ENCODE measurements around the gene PPM1J.
A peak's percentile ranks its signal among the peaks of the same experiment; 100 is the strongest.

Gene PPM1J

DNA sequence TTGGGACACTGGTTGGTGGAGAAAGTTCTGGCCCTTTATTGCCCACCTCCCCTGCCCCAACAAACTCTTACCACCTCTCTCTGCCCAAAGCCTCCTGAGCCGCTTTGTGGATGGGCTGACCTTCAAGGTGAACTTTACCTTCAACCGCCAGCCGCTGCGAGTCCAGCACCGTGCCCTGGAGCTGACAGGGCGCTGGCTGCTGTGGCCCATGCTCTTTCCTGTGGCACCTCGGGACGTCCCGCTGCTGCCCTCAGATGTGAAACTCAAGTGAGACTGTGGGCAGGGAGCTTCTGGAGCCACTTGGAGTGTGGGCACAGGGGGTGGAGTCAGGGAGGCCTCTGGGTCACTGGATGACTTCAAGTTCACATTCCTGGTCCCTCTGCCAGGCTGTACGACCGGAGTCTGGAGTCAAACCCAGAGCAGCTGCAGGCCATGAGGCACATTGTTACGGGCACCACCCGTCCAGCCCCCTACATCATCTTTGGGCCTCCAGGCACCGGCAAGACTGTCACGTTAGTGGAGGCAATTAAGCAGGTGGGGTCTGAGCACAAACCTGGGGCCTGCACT lies 20.7 kb downstream of the PPM1J start:
- DNase-seq (ENCODE audit: low read depth, low spot score): no peak
- H3K4me3 ChIP-seq (ENCODE audit: low read length): no peak overlapping the region

GRCh38 chr1:112693821-112694220 lies 21.3 kb downstream of the PPM1J start:
- no peak for DNase-seq (ENCODE audit: low read depth, low spot score)
- no peak overlapping the region for H3K4me3 ChIP-seq (ENCODE audit: low read length)

DNA sequence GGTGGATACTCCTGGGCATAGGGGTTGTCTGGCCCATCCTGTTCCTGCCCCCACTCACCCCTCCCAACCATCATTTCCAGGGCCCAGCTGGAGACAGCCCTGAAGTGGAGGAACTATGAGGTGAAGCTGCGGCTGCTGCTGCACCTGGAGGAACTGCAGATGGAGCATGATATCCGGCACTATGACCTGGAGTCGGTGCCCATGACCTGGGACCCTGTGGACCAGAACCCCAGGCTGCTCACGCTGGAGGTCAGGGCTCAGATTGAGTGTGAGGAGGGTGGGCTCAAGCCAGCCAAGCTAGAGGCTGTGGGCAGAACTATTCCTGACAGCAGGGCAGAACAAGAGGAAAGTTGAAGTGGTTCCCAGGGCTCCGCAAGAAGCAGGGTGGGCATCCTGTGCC lies 22.5 kb downstream of the PPM1J start:
- no peak for DNase-seq (ENCODE audit: low read depth, low spot score)
- H3K4me3 ChIP-seq (ENCODE audit: low read length): no peak overlapping the region

GRCh38 chr1:112689842-112690237 lies 25.3 kb downstream of the PPM1J start:
- H3K4me3 ChIP-seq (ENCODE audit: low read length): no peak overlapping the region
- DNase-seq (ENCODE audit: low read depth, low spot score): no peak

- DNase-seq (ENCODE audit: low read depth, low spot score): no peak
- no peak overlapping the region for H3K4me3 ChIP-seq (ENCODE audit: low read length)
Measured at GRCh38 chr1:112689196-112689841, 25.8 kb downstream of the PPM1J start.

DNA sequence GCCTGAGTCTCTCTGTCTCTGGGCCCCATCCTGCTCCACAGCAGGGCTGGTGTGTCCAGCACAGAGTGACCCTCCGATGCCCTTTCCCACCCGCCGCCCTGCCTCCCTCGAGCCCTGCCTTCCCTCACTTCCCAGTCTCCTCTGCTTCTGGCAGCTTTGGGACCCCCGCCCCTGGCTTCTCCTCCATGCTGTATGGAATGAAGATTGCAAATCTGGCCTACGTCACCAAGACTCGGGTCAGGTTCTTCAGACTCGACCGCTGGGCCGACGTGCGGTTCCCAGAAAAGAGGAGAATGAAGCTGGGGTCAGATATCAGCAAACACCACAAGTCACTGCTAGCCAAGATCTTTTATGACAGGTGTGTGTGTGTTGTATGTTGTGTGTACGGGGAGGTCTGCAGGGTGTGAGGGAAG lies 26.3 kb downstream of the PPM1J start:
- no peak overlapping the region for H3K4me3 ChIP-seq (ENCODE audit: low read length)
- no peak for DNase-seq (ENCODE audit: low read depth, low spot score)

GRCh38 chr1:112687785-112688496 lies 27.2 kb downstream of the PPM1J start:
- H3K4me3 ChIP-seq (ENCODE audit: low read length): no peak overlapping the region
- DNase-seq (ENCODE audit: low read depth, low spot score): no peak

DNA sequence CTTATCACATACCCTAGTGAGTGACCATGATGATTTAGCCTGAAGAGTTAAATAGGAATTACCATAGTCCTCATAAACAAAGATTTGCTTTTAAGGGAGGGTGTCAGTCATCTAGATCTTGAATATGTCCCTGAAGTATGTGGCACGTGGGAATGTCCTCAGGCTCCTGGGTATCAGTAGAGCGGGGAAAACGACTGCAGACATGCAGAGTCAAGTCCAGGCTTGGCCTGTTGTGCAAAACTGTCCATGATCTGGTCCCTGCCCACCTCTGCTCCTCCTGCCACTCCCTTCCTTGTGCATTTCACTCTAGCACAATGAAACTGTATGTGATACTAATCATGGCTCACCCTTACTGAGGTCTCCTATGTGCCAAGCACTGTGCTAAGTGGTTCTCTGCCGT lies 27.8 kb downstream of the PPM1J start:
- DNase-seq (ENCODE audit: low read depth, low spot score): no peak
- H3K4me3 ChIP-seq (ENCODE audit: low read length): no peak overlapping the region

GRCh38 chr1:112686835-112687234 lies 28.3 kb downstream of the PPM1J start:
- DNase-seq (ENCODE audit: low read depth, low spot score): no peak
- no peak overlapping the region for H3K4me3 ChIP-seq (ENCODE audit: low read length)

GRCh38 chr1:112686417-112686816 lies 28.7 kb downstream of the PPM1J start:
- no peak for DNase-seq (ENCODE audit: low read depth, low spot score)

GRCh38 chr1:112685913-112686312 lies 29.2 kb downstream of the PPM1J start:
- H3K4me3 ChIP-seq (ENCODE audit: low read length): no peak overlapping the region
- DNase-seq (ENCODE audit: low read depth, low spot score): no peak

More at GRCh38 chr1:112686417-112686816, 28.7 kb downstream of the PPM1J start:
- H3K4me3 ChIP-seq (ENCODE audit: low read length): no peak overlapping the region

DNA sequence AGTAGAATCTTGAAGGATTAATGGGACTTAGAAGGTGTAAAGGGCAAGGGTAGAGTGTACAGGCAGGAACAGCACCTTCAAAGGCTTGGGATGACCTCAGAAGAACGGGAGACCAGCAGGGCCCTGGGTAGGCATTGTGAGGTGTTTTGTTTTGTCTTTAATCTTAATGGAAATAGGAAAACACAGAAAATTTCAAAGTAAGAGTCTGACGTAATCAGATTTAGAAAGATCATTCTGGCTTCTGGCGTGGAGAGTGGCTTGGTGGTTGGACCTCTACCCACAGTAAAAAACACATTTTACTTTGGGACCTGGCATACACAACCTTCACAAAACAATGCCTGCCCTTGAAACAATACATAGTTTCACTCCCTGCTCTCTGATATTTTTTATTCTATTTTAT lies 36.5 kb downstream of the PPM1J start:
- H3K4me3 ChIP-seq (ENCODE audit: low read length): no peak overlapping the region
- DNase-seq (ENCODE audit: low read depth, low spot score): no peak

DNA sequence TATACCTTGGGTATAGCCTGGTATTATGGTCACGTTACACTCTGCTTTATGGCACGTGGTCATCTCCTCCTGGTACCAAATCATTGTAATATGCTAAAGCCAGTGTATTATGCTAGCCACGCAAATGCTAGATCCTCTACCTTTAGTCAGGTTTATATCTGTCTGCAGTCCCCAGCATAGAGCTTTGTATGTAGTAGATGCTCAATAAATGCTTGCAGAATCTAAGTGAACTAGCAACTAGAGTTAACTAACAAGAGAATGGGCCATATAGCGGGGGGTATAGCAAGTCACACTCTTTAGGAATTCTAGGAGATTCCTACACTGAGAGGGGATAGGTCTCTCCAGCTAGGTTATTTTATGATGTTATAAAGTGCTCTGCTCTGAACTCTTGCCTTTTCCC lies 37.6 kb downstream of the PPM1J start:
- DNase-seq (ENCODE audit: low read depth, low spot score): no peak
- H3K4me3 ChIP-seq (ENCODE audit: low read length): no peak overlapping the region

DNA sequence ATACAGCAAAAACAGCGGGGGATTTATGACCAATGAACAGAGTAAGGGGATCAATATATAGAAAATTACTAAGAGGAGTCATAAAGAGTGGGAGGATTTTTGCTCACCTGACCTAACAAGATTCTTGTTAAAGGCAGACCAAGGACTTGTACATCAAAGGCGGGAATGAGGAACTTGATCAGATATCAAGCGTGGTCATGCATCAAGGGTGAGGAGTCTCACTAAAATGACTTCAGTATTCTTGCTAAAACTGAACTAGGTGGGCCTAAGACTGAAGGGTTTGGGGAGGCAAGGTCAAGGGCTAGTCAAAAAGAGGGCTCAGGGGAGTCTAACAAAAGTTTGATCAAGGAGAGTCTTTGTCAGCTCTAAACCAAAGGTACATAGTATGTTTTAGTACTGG lies 38.6 kb downstream of the PPM1J start:
- H3K4me3 ChIP-seq (ENCODE audit: low read length): no peak overlapping the region
- DNase-seq (ENCODE audit: low read depth, low spot score): no peak

GRCh38 chr1:112675728-112676381 lies 39.3 kb downstream of the PPM1J start:
- H3K4me3 ChIP-seq (ENCODE audit: low read length): peak overlapping the region; percentile 81
- peak; percentile 41 for DNase-seq (ENCODE audit: low read depth, low spot score)

GRCh38 chr1:112674986-112675727 lies 40.0 kb downstream of the PPM1J start:
- H3K4me3 ChIP-seq (ENCODE audit: low read length): peak overlapping the region; percentile 81
- peak; percentile 20 for DNase-seq (ENCODE audit: low read depth, low spot score)

DNA sequence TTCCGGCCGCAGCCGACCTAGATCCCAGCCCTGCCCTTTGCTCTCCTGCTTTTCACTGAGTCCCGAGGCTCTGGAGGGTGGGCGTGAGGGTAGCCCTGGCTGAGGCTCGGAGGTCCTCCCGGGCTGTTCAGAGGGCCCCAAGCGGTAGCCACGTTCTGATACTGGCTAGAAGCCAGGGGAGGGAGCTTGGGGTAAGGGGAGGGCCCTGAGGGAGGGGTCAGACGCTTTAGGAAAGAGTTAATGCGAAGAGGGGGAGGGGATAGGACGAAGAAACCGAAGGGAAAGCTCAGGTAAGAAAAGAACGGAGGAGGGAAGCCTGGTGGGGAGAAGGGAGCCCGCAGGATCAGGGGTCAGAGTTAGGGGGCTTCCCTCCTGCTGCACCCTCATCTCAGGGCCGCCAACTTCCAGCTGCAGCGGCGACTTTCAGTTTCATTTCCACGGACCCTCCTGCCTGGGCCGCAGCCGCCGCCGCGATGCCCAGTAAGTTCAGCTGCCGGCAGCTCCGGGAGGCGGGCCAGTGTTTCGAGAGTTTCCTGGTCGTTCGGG lies 40.6 kb downstream of the PPM1J start, which contains the start of gene MOV10:
Gene MOV10 (plus strand): TSS at position 220 of the 546 bp plus-strand sequence. CDS start 254 bp downstream, at position 474.
- peak within 1 kb of the TSS; percentile 81 for H3K4me3 ChIP-seq (ENCODE audit: low read length)
- DNase-seq (ENCODE audit: low read depth, low spot score): peak; percentile 72

DNA sequence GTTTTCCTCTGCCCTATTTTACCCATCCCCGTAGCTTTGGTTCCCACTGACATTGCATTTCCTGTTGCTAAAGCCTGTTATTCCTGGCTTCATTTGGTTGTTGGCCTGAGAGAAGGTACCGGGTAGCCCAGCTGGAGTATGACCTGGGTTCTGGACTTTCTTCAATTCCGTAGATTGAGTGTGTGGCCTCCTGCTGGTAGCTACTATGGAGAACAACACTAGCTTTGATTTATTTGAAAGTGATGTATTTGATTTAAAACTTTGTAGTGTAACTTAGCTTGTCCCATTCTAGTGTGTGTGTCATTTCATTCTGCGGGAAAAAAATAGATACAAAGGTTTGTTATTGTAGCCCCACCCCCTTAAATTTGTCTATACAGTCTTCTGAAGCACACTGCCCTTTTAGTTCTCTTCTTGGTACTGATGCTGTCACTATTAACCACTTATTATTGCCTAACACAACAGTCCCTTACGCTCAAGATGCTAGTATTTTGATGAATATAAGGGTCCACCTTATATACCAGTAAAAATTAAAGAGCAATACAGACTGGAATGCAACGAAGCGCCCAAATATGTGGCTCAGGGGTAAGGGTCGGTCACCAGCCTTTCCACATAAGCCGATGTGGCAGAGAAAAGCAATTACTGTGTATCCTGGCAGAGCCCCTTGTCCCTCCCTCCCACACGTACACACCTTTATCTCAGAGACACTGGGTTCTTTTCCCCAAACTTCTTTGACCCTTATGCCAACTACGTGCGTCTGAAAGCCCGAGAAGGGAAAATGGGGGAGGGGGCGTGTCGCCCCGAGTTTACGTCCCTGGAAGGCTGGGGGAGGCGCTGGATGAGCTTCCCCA lies 41.3 kb downstream of the PPM1J start:
- peak overlapping the region; percentile 81 for H3K4me3 ChIP-seq (ENCODE audit: low read length)
- peak; percentile 19 for DNase-seq (ENCODE audit: low read depth, low spot score)

Data from Jurkat, Clone E6-1 (cell line).